Keratinocyte (primary cell): Measurements from ENCODE around the gene C10orf53.

Experiments used
- CTCF ChIP-seq, 3 experiments: IDR thresholded peaks in 1 of 3; conservative IDR thresholded peaks in 1 of 3; optimal IDR thresholded peaks in 1 of 3; 2 replicates in 2 of 3; 3 replicates in 1 of 3; pipeline versions ENCODE3 to v1.5.1; 2011; ENCODE audit warnings: low read length in 3 of 3, mild to moderate bottlenecking in 3 of 3, moderate library complexity in 2 of 3, control low read depth in 1 of 3, inconsistent platforms in 1 of 3; ENCODE audit not compliant: insufficient read depth in 2 of 3; ENCODE audit errors: extremely low read depth in 1 of 3
- EZH2 ChIP-seq: IDR thresholded peaks from one replicate; pipeline ENCODE4 v1.6.1; 2012; ENCODE audit warnings: inconsistent platforms, mild to moderate bottlenecking, low read length, moderate library complexity

GRCh38 chr10:49652421-49653272, 26.8 kb upstream of the C10orf53 start:
- TF ChIP-seq CTCF (optimal IDR thresholded peaks at IDR 0.05 in 1 of 3, IDR thresholded peaks at IDR 0.05 in 1 of 3, conservative IDR thresholded peaks at IDR 0.05 in 1 of 3; ENCODE audit: extremely low read depth in 1 of 3, insufficient read depth in 2 of 3, low read length in 3 of 3) (no peak), EZH2 (no peak)
